ENCODE results near the gene MYLK.

MYLK gene

DNA sequence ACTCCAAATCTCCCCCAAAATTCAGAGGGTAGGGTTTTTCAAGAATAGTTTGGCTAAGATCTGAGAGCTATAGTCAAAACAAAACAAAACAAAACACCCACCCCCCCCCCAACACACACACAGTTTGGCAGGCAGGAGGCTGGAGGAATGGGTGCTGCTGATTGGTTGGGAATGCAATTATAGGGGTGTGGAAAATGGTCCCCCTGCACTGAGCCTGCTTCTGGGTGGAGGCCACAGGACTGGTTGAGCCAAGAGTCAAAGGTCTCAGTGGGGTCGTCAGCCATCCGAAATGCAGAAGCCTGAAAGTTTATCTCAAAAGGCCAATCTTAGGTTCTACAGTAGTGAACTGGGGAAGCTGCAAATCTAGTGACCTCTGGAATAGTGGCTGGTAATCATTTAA, 296.7 kb downstream of the MYLK start:
- WGBS, 2 donors (ENCODE audit: extremely low coverage in 2 of 2, insufficient read length in 2 of 2, insufficient replicate concordance in 1 of 2): no CpG with 5 or more reads among the region's 2 CpGs

DNA sequence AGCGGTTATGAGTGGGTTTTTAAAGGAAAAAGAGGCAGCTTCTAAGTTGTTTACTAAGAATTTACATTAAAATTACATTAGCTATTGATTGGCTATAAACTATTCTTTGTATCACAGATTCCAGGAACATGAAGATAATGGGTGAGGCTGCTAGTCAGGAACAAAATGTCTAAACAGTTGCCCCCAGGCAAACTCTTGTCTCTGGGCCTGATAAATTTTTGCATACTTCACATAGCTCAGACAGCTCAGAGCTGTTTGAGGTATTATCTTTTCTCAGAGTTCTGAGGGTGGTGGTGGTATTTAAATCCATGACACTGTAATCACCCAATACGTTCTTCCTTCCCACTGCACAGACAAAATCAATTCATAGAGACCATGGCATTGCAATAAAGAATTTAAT, 297.2 kb downstream of the MYLK start:
- Histone ChIP-seq H4K91ac (ENCODE audit: low read depth, low read length, poor library complexity) (no peak overlapping the region), H3K36me3 (replicated peaks in 1 of 2; ENCODE audit: control insufficient read depth in 2 of 2, insufficient read depth in 2 of 2, low read length in 2 of 2) (peaks cover 10 to 23% of the 10 kb centered on the region in 2 donors), H3K4me2 (ENCODE audit: insufficient read depth, low read length, poor library complexity, severe bottlenecking) (no peak overlapping the region), H3K4me3 (ENCODE audit: low read length in 2 of 2) (no peak overlapping the region), H2AFZ (ENCODE audit: low read length) (no peak overlapping the region), H2BK15ac (ENCODE audit: low read length) (no peak overlapping the region), H3K14ac (ENCODE audit: low read length) (no peak overlapping the region), H3K23ac (ENCODE audit: low read depth, low read length, poor library complexity) (no peak overlapping the region), H3K4ac (ENCODE audit: low read length) (no peak overlapping the region), H2BK12ac (ENCODE audit: low read length) (no peak overlapping the region), H3K27me3 (ENCODE audit: control insufficient read depth in 3 of 3, insufficient read depth in 3 of 3, low read depth in 1 of 3, low read length in 3 of 3) (no peaks in the 10 kb centered on the region), H3K4me1 (ENCODE audit: control insufficient read depth in 2 of 2, insufficient read depth in 1 of 2, low read depth in 1 of 2, low read length in 2 of 2) (peaks cover 0 to 4% of the 10 kb centered on the region in 2 donors), H4K8ac (ENCODE audit: low read depth, low read length) (no peak overlapping the region), H2BK120ac (ENCODE audit: low read depth, low read length) (no peak overlapping the region), H3K79me1 (ENCODE audit: low read depth, low read length) (no peaks in the 10 kb centered on the region), H2BK5ac (ENCODE audit: low read length) (no peak overlapping the region), H3K27ac (replicated peaks; ENCODE audit: low read length) (no peak overlapping the region), H3K9me3 (replicated peaks in 1 of 2; ENCODE audit: control insufficient read depth in 2 of 2, insufficient read depth in 1 of 2, low read depth in 1 of 2, low read length in 2 of 2) (peaks cover 17 to 37% of the 10 kb centered on the region in 2 donors), H2AK5ac (ENCODE audit: low read depth, low read length) (no peak overlapping the region), H3K9ac (ENCODE audit: low read depth, low read length, poor library complexity) (no peak overlapping the region), H3K18ac (ENCODE audit: low read length) (no peak overlapping the region)
- WGBS, 2 donors (ENCODE audit: extremely low coverage in 2 of 2, insufficient read length in 2 of 2, insufficient replicate concordance in 1 of 2): no CpG with 5 or more reads among the region's 2 CpGs
- no peak for DNase-seq (ENCODE audit: low spot score)

More for the DNA sequence above, 296.7 kb downstream of the MYLK start:
- H4K8ac ChIP-seq (ENCODE audit: low read depth, low read length): no peak overlapping the region
- no peak overlapping the region for H2AFZ ChIP-seq (ENCODE audit: low read length)
- no peak overlapping the region for H3K9ac ChIP-seq (ENCODE audit: low read depth, low read length, poor library complexity)
- no peak overlapping the region for H3K27ac ChIP-seq (replicated peaks; ENCODE audit: low read length)
- no peak overlapping the region for H3K14ac ChIP-seq (ENCODE audit: low read length)
- no peaks in the 10 kb centered on the region for H3K79me1 ChIP-seq (ENCODE audit: low read depth, low read length)
- no peak overlapping the region for H2BK120ac ChIP-seq (ENCODE audit: low read depth, low read length)
- H3K18ac ChIP-seq (ENCODE audit: low read length): no peak overlapping the region
- peaks cover 17 to 37% of the 10 kb centered on the region in 2 donors for H3K9me3 ChIP-seq (replicated peaks in 1 of 2; ENCODE audit: control insufficient read depth in 2 of 2, insufficient read depth in 1 of 2, low read depth in 1 of 2, low read length in 2 of 2)
- no peak overlapping the region for H4K91ac ChIP-seq (ENCODE audit: low read depth, low read length, poor library complexity)
- no peak overlapping the region for H2AK5ac ChIP-seq (ENCODE audit: low read depth, low read length)
- no peak for DNase-seq (ENCODE audit: low spot score)
- no peak overlapping the region for H3K4ac ChIP-seq (ENCODE audit: low read length)
- no peak overlapping the region for H2BK15ac ChIP-seq (ENCODE audit: low read length)
- H3K4me3 ChIP-seq (ENCODE audit: low read length in 2 of 2): no peak overlapping the region
- no peaks in the 10 kb centered on the region for H3K27me3 ChIP-seq (ENCODE audit: control insufficient read depth in 3 of 3, insufficient read depth in 3 of 3, low read depth in 1 of 3, low read length in 3 of 3)
- no peak overlapping the region for H2BK5ac ChIP-seq (ENCODE audit: low read length)
- H3K23ac ChIP-seq (ENCODE audit: low read depth, low read length, poor library complexity): no peak overlapping the region
- peaks cover 0 to 4% of the 10 kb centered on the region in 2 donors for H3K4me1 ChIP-seq (ENCODE audit: control insufficient read depth in 2 of 2, insufficient read depth in 1 of 2, low read depth in 1 of 2, low read length in 2 of 2)
- H3K36me3 ChIP-seq (replicated peaks in 1 of 2; ENCODE audit: control insufficient read depth in 2 of 2, insufficient read depth in 2 of 2, low read length in 2 of 2): peaks cover 11 to 23% of the 10 kb centered on the region in 2 donors
- H2BK12ac ChIP-seq (ENCODE audit: low read length): no peak overlapping the region
- H3K4me2 ChIP-seq (ENCODE audit: insufficient read depth, low read length, poor library complexity, severe bottlenecking): no peak overlapping the region

DNA sequence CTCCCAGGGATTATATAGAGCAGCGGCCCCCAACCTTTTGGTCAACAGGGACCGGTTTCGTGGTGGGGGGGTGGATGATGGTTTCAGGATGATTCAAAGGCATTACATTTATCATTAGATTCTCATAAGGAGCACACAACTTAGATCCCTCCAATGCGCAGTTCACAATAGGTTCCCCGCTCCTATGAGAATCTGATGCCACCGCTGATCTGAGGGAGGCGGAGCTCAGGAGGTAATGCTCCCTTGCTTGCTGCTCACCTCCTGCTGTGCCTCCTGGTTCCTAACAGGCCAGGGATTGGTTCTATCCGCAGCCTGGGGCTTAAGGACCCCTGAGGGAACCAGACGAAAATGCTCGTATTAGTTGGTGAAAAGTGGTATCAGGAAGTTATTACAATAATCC, 298.0 kb downstream of the MYLK start:
- Histone ChIP-seq H3K14ac (ENCODE audit: low read length) (no peak overlapping the region), H3K23ac (ENCODE audit: low read depth, low read length, poor library complexity) (no peak overlapping the region), H2BK5ac (ENCODE audit: low read length) (no peak overlapping the region), H2AK5ac (ENCODE audit: low read depth, low read length) (no peak overlapping the region), H4K8ac (ENCODE audit: low read depth, low read length) (no peak overlapping the region), H3K4me2 (ENCODE audit: insufficient read depth, low read length, poor library complexity, severe bottlenecking) (peak overlapping the region; percentile 41), H2AFZ (ENCODE audit: low read length) (peak overlapping the region; percentile 89), H3K79me1 (ENCODE audit: low read depth, low read length) (no peaks in the 10 kb centered on the region), H3K4ac (ENCODE audit: low read length) (no peak overlapping the region), H2BK120ac (ENCODE audit: low read depth, low read length) (no peak overlapping the region), H3K27me3 (ENCODE audit: control insufficient read depth in 3 of 3, insufficient read depth in 3 of 3, low read depth in 1 of 3, low read length in 3 of 3) (no peaks in the 10 kb centered on the region), H3K9ac (ENCODE audit: low read depth, low read length, poor library complexity) (no peak overlapping the region), H3K9me3 (replicated peaks in 1 of 2; ENCODE audit: control insufficient read depth in 2 of 2, insufficient read depth in 1 of 2, low read depth in 1 of 2, low read length in 2 of 2) (peaks cover 17 to 34% of the 10 kb centered on the region in 2 donors), H2BK15ac (ENCODE audit: low read length) (no peak overlapping the region), H3K36me3 (replicated peaks in 1 of 2; ENCODE audit: control insufficient read depth in 2 of 2, insufficient read depth in 2 of 2, low read length in 2 of 2) (peaks cover 10 to 29% of the 10 kb centered on the region in 2 donors), H3K18ac (ENCODE audit: low read length) (no peak overlapping the region), H3K27ac (replicated peaks; ENCODE audit: low read length) (no peak overlapping the region), H4K91ac (ENCODE audit: low read depth, low read length, poor library complexity) (no peak overlapping the region), H3K4me1 (ENCODE audit: control insufficient read depth in 2 of 2, insufficient read depth in 1 of 2, low read depth in 1 of 2, low read length in 2 of 2) (peaks cover 0 to 4% of the 10 kb centered on the region in 2 donors), H2BK12ac (ENCODE audit: low read length) (no peak overlapping the region), H3K4me3 (ENCODE audit: low read length in 2 of 2) (peak overlapping the region; percentile 63 to 96)
- DNase-seq (ENCODE audit: low spot score): peak; percentile 18
- WGBS, 2 donors (ENCODE audit: extremely low coverage in 2 of 2, insufficient read length in 2 of 2, insufficient replicate concordance in 1 of 2): no CpG with 5 or more reads among the region's 10 CpGs

DNA sequence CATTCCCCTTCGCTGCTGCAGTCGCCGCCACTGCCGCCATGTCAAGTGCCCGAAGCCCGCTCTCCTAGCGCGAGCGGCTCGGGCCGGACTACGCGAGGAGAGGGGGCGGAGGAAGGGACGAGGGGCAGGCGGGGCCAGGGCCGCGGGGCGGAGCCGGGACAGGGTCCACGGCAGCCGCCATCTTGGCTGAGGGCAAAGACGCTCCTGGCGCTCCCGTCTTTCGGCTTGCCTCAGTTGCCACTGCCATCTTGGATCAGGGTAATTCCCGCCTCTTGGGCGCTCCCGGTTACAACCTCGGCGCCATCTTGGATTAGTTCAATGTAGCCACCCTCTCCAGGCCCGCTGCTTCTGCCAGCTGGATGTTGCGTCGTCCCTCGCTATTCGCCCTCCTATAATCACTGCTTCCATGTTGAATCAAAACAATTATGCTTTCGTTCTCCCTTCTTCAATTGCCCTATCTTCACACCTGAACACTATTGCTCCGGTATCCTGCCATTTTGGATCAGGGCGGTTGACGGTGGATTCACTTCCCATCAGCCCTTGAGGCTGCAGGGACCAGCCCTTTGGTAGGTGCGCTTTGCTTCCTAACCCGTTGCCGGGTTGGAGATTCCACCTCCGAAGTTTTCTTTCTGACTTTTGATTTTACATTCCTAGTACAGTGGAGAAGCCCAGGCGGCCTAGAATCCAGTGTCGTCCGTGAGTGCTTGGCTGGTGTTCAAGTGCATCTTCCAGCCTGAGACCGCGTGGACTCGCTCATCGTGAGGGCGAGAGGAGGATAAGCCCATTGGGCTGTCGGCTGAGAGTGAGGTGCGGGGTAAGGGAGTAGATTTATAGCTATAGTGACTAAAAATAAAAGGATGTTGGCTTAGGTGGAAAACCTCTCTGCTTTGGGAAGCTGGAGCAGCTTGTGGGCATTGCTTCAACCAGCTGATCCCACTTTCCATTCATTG, 298.9 kb downstream of the MYLK start, which contains the start of gene HACD2:
Gene HACD2, minus strand, starts transcription at position 66 of the 950 bp plus-strand sequence. Its CDS starts 26 bp downstream, at position 40.
- Histone ChIP-seq H4K91ac (ENCODE audit: low read depth, low read length, poor library complexity) (no peak within 1 kb of the TSS), H3K27me3 (ENCODE audit: control insufficient read depth in 3 of 3, insufficient read depth in 3 of 3, low read depth in 1 of 3, low read length in 3 of 3) (no peaks in the 10 kb centered on the region), H2AK5ac (ENCODE audit: low read depth, low read length) (no peak within 1 kb of the TSS), H3K36me3 (replicated peaks in 1 of 2; ENCODE audit: control insufficient read depth in 2 of 2, insufficient read depth in 2 of 2, low read length in 2 of 2) (peaks cover 5 to 29% of the 10 kb centered on the region in 2 donors), H3K23ac (ENCODE audit: low read depth, low read length, poor library complexity) (peak within 1 kb of the TSS; percentile 98), H3K14ac (ENCODE audit: low read length) (no peak within 1 kb of the TSS), H3K4me1 (ENCODE audit: control insufficient read depth in 2 of 2, insufficient read depth in 1 of 2, low read depth in 1 of 2, low read length in 2 of 2) (peaks cover 0 to 4% of the 10 kb centered on the region in 2 donors), H2AFZ (ENCODE audit: low read length) (peak within 1 kb of the TSS; percentile 95), H3K4me2 (ENCODE audit: insufficient read depth, low read length, poor library complexity, severe bottlenecking) (peak within 1 kb of the TSS; percentile 85), H2BK15ac (ENCODE audit: low read length) (peak within 1 kb of the TSS; percentile 42), H3K79me1 (ENCODE audit: low read depth, low read length) (no peaks in the 10 kb centered on the region), H2BK120ac (ENCODE audit: low read depth, low read length) (no peak within 1 kb of the TSS), H3K4me3 (ENCODE audit: low read length in 2 of 2) (peak within 1 kb of the TSS; percentile 63 to 96), H3K27ac (replicated peaks; ENCODE audit: low read length) (peak within 1 kb of the TSS; percentile 92), H3K9me3 (replicated peaks in 1 of 2; ENCODE audit: control insufficient read depth in 2 of 2, insufficient read depth in 1 of 2, low read depth in 1 of 2, low read length in 2 of 2) (peaks cover 10 to 25% of the 10 kb centered on the region in 2 donors), H3K9ac (ENCODE audit: low read depth, low read length, poor library complexity) (peak within 1 kb of the TSS; percentile 93), H3K18ac (ENCODE audit: low read length) (peak within 1 kb of the TSS; percentile 94), H2BK5ac (ENCODE audit: low read length) (peak within 1 kb of the TSS; percentile 77), H3K4ac (ENCODE audit: low read length) (no peak within 1 kb of the TSS), H4K8ac (ENCODE audit: low read depth, low read length) (peak within 1 kb of the TSS; percentile 33), H2BK12ac (ENCODE audit: low read length) (no peak within 1 kb of the TSS)
- WGBS, 2 donors (ENCODE audit: extremely low coverage in 2 of 2, insufficient read length in 2 of 2, insufficient replicate concordance in 1 of 2): no CpG with 5 or more reads among the region's 54 CpGs
- peak; percentile 94 for DNase-seq (ENCODE audit: low spot score)

All from neuronal stem cell (in vitro differentiated cells).